ENCODE measurements around the gene ZFR2. TPM values are rescaled to one million over a fixed set of nuclear protein-coding genes. Genes with fewer than 3 reads are reported as not detected.
"Not testable (repeated sequence)": the region's sequence is repeated elsewhere in the genome, so short reads cannot be mapped to it uniquely, and the experiment has no call there.

ZFR2 gene
- polyA plus RNA-seq, 2 of the 4 experiments (the other 2 are of a cell fraction): 0.14 to 0.30 TPM

DNA sequence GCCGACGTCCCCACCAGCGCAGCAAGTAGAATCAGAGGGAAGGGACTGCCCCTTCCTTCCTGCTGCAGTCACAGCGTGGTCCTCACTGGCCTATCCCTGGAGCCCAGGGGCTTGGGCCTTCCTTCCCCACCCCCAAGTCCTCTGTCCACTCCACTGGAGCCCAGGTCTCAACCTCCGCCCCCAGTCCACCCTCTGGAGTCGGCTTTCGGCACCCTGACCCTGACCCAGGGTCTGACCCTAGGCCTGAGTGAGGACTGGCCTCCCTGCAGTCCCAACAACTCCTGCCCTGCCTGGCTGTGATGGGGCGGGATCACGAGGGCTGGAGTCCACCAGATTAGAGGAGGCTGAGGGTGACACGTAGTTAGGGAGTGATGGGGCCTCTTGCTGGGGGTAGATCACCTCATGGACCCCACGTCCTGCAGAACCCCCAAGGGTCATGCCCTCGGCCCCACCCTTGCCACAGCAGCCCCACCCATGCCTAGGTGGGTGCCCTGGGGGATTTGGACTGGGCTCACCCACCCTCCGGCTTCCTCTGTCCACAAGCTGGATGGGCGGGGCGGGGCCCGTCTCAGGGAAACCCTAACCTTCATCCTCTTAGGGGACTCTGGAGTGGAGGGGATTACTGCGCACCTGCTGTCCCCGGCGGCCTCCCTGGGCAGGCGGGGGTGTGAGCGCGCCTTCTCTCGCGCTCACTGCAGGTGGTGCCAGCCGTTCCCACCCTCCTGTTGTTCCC, 100.7 kb downstream of the ZFR2 start:
- FAIRE-seq (no peak), DNase-seq (ENCODE audit: low read depth in 1 of 2, low spot score in 1 of 2) (no peak), ATAC-seq (no peak)
- ChIA-PET CTCF (no interaction called here), POLR2A (no interaction called here)
- TF ChIP-seq BHLHE40 (IDR thresholded peaks at IDR 0.05; ENCODE audit: low read depth, low read length) (no peak), EHF (CRISPR knock-in tag; IDR thresholded peaks at IDR 0.05) (no peak), TP53 (CRISPR knock-in tag; IDR thresholded peaks at IDR 0.05) (no peak), JUNB (IDR thresholded peaks at IDR 0.05) (no peak), SREBF2 (IDR thresholded peaks at IDR 0.05) (no peak), NFE2L2 (conservative IDR thresholded peaks at IDR 0.05; ENCODE audit: low read length) (no peak), ZSCAN20 (CRISPR knock-in tag; IDR thresholded peaks at IDR 0.05) (no peak)
- TF ChIP-seq, protein P1, sequence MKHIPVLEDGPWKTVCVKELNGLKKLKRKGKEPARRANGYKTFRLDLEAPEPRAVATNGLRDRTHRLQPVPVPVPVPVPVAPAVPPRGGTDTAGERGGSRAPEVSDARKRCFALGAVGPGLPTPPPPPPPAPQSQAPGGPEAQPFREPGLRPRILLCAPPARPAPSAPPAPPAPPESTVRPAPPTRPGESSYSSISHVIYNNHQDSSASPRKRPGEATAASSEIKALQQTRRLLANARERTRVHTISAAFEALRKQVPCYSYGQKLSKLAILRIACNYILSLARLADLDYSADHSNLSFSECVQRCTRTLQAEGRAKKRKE (CRISPR knock-in tag; IDR thresholded peaks at IDR 0.05; ENCODE audit: low read depth): no peak
- TF ChIP-seq, protein P2, sequence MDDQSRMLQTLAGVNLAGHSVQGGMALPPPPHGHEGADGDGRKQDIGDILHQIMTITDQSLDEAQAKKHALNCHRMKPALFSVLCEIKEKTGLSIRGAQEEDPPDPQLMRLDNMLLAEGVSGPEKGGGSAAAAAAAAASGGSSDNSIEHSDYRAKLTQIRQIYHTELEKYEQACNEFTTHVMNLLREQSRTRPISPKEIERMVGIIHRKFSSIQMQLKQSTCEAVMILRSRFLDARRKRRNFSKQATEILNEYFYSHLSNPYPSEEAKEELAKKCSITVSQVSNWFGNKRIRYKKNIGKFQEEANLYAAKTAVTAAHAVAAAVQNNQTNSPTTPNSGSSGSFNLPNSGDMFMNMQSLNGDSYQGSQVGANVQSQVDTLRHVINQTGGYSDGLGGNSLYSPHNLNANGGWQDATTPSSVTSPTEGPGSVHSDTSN (IDR thresholded peaks at IDR 0.05): no peak
- Histone ChIP-seq H3K4me2 (no peak overlapping the region), H3K4me3 (no peak overlapping the region), H3K4me1 (peaks cover 4% of the 10 kb centered on the region; the same call in 1 of the 3 replicates), H3K9me3 (no peaks in the 10 kb centered on the region), H3K27ac (no peak overlapping the region)
- 83% methylated on average over 16 of the region's 25 CpGs for WGBS (ENCODE audit: missing lambda C conversion rate)

DNA sequence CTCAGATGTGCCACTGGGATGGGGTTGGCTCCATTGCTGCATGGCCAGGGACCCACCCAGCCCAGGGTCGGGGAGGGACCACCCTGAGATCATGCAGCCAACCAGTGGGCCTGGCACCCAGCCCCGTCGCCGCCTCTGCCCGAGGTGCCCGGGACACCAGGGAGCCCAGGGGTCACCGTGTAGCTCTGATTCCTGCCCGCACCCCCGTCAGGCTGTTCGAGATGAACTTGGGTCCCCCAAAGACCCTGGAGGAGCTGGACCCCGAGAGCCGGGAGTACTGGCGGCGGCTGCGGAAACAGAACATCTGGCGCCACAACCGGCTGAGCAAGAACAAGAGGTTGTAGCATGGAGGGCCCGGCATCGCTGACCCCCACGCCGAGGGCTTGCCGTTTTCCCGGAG, 101.8 kb downstream of the ZFR2 start:
- FAIRE-seq (no peak), DNase-seq (ENCODE audit: low read depth in 1 of 2, low spot score in 1 of 2) (no peak), ATAC-seq (no peak)
- CTCF ChIA-PET: no interaction called here
- Histone ChIP-seq H3K9me3 (no peaks in the 10 kb centered on the region), H3K4me2 (no peak overlapping the region), H3K27ac (no peak overlapping the region), H3K4me1 (peaks cover 5% of the 10 kb centered on the region; the same call in 1 of the 3 replicates), H3K4me3 (no peak overlapping the region)
- TF ChIP-seq BHLHE40 (IDR thresholded peaks at IDR 0.05; ENCODE audit: low read depth, low read length) (no peak), ZFP36 (IDR thresholded peaks at IDR 0.05; ENCODE audit: borderline replicate concordance, partially characterized antibody) (no peak), PHF8 (IDR thresholded peaks at IDR 0.05; ENCODE audit: borderline replicate concordance, low read depth) (no peak), HOXB13 (CRISPR knock-in tag; IDR thresholded peaks at IDR 0.05; ENCODE audit: low read depth) (no peak), GATA3 (IDR thresholded peaks at IDR 0.05; ENCODE audit: borderline replicate concordance) (no peak)
- POLR2A ChIA-PET: no interaction called here
- 91% methylated on average over 12 of the region's 23 CpGs for WGBS (ENCODE audit: missing lambda C conversion rate)

DNA sequence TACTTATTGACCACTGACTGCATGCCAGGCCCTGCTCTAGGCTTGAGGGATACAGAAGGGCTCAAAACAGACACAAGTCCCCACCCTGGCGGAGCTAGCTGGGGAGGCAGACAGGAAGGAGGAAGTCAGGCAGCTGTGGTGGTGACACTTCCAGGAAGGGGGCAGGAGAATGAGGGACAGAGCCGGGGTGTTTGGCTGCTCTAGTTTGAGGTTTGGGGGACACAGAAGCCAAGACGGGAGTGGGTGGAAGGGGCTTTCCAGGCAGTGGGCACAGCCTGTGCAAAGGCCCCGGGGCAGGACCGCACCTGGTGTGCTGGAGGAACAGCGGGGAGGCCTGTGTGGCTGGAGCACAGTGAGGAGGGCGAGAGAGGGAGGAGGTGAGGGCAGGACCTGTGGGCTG, 102.3 kb downstream of the ZFR2 start:
- CTCF ChIA-PET: no interaction called here
- no peaks in the 10 kb centered on the region for H3K9me3 ChIP-seq
- WGBS (ENCODE audit: missing lambda C conversion rate): 81% methylated on average over 7 of the region's 7 CpGs
- TF ChIP-seq HEYL (CRISPR knock-in tag; IDR thresholded peaks at IDR 0.05) (no peak), EP300 (IDR thresholded peaks at IDR 0.05) (no peak), NPAS2 (CRISPR knock-in tag; IDR thresholded peaks at IDR 0.05; ENCODE audit: borderline replicate concordance) (no peak), MAFK (IDR thresholded peaks at IDR 0.05; ENCODE audit: partially characterized antibody) (no peak), POLR2A (IDR thresholded peaks at IDR 0.05; ENCODE audit: low read length) (no peak), FOXS1 (CRISPR knock-in tag; IDR thresholded peaks at IDR 0.05) (no peak), TP53 (CRISPR knock-in tag; IDR thresholded peaks at IDR 0.05) (no peak), SMC3 (IDR thresholded peaks at IDR 0.05) (no peak), RAD21 (conservative IDR thresholded peaks at IDR 0.05 in 1 of 2, IDR thresholded peaks at IDR 0.05 in 1 of 2) (no peak), CHD2 (IDR thresholded peaks at IDR 0.05; ENCODE audit: low read length, partially characterized antibody) (no peak)
- TF ChIP-seq, protein P3, sequence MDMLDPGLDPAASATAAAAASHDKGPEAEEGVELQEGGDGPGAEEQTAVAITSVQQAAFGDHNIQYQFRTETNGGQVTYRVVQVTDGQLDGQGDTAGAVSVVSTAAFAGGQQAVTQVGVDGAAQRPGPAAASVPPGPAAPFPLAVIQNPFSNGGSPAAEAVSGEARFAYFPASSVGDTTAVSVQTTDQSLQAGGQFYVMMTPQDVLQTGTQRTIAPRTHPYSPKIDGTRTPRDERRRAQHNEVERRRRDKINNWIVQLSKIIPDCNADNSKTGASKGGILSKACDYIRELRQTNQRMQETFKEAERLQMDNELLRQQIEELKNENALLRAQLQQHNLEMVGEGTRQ (IDR thresholded peaks at IDR 0.05): no peak
- TF ChIP-seq, protein P1 (CRISPR knock-in tag; IDR thresholded peaks at IDR 0.05; ENCODE audit: low read depth): no peak
- DNase-seq (ENCODE audit: low read depth in 1 of 2, low spot score in 1 of 2) (no peak), FAIRE-seq (no peak), ATAC-seq (no peak)
- peaks cover 5% of the 10 kb centered on the region; the same call in 2 of the 3 replicates for H3K4me1 ChIP-seq
- no peak overlapping the region for H3K4me2 ChIP-seq
- H3K4me3 ChIP-seq: no peak overlapping the region
- POLR2A ChIA-PET: no interaction called here
- H3K27ac ChIP-seq: no peak overlapping the region

DNA sequence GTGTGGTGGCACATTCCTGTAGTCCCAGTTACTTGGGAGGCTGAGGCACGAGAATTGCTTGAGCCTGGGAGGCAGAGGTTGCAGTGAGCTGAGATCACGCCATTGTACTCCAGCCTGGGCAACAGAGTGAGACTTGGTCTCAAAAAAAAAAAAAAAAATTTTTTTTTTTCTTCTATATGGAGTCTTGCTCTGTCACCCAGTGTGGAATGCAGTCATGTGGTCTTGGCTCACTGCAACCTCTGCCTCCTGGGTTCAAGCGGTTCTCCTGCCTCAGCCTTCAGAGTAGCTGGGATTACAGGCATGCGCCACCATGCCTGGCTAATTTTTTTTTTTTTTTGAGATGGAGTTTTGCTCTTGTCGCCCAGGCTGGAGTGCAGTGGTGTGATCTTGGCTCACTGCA, 103.1 kb downstream of the ZFR2 start:
- WGBS (ENCODE audit: missing lambda C conversion rate): 84% methylated on average over 5 of the region's 5 CpGs

More for the DNA sequence above, 103.1 kb downstream of the ZFR2 start:
- FAIRE-seq; H3K4me3 ChIP-seq; H3K9me3 ChIP-seq; H3K4me1 ChIP-seq; DNase-seq (ENCODE audit: low read depth in 1 of 2, low spot score in 1 of 2); H3K27ac ChIP-seq; H3K4me2 ChIP-seq; ATAC-seq; POLR2A ChIA-PET: not testable (repeated sequence)
- CTCF ChIA-PET: interaction anchor here (0.6 kb wide), 1 partner anchor 374 kb away, joined by 3 read pairs; no protein-coding TSS in a partner anchor
